Sigmoid colon (tissue), 4 donors: ENCODE measurements around the gene OGG1.

Experiments used
- EP300 ChIP-seq, 4 donors: sonication (generic); formaldehyde crosslinking; IDR thresholded peaks; one replicate each; pipeline ENCODE4 v1.6.1; 2017; ENCODE audit warnings: antibody characterized with exemption in 4 of 4
- TF ChIP-seq, protein P1 (sequence below), 4 experiments: fragments of 450-650 bp in 3 of 4; fragments of 200-600 bp in 1 of 4; IDR thresholded peaks; one replicate each; pipeline ENCODE4 v1.5.1; 2016 to 2019; ENCODE audit warnings: antibody characterized with exemption in 4 of 4, mild to moderate bottlenecking in 3 of 4, moderate library complexity in 2 of 4

DNA sequence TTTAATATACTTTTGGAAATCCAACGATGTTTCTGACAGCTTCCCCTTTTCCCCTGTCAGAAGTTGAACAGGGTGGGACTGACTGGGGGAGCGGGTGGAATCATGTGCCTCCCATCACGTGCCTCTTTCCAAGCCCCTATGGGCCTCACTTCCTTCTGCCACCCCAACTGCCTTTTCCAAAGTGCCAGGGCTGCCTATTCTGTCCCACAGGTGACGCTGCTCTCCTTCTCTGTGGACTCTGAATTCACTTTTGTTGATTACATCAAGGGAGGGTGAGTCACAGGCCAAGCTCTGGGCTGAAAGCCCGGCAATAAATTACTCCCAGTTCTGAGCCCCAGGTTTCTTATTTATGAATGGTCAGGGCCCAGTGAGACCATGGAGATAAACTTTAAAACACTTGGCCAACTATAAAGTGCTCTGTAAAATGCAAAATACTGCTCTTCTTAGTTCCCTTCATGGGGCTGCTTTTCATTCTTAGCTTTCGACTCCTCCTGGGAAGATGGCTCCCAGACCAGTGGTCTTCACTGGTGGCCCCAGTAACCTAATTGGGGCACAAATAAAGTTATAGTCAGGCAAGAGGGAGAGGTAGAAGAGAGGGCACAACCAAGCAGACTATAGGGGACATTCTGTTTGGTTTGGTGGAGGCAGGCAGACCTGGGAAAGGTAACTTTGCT is 33.9 kb upstream of the OGG1 start:
- TF ChIP-seq, protein P1, sequence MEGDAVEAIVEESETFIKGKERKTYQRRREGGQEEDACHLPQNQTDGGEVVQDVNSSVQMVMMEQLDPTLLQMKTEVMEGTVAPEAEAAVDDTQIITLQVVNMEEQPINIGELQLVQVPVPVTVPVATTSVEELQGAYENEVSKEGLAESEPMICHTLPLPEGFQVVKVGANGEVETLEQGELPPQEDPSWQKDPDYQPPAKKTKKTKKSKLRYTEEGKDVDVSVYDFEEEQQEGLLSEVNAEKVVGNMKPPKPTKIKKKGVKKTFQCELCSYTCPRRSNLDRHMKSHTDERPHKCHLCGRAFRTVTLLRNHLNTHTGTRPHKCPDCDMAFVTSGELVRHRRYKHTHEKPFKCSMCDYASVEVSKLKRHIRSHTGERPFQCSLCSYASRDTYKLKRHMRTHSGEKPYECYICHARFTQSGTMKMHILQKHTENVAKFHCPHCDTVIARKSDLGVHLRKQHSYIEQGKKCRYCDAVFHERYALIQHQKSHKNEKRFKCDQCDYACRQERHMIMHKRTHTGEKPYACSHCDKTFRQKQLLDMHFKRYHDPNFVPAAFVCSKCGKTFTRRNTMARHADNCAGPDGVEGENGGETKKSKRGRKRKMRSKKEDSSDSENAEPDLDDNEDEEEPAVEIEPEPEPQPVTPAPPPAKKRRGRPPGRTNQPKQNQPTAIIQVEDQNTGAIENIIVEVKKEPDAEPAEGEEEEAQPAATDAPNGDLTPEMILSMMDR (IDR thresholded peaks at IDR 0.05) = peak; percentile 74 to 81 (median 79)
- no peak for TF ChIP-seq EP300 (IDR thresholded peaks at IDR 0.05)
